Epithelial cell of esophagus (primary cell): ENCODE results near the gene SUGP2.

ENCODE experiments used
- DNase-seq: peaks from one replicate; pipeline ENCODE4 v3.0.0; 2010; ENCODE audit warnings: low read depth
- H3K4me3 ChIP-seq: 2 replicates; pipeline ENCODE4 v1.5.1; 2011; ENCODE audit warnings: mild to moderate bottlenecking, low read length, control low read depth
- CTCF ChIP-seq: IDR thresholded peaks from 2 replicates; pipeline ENCODE4 v1.5.1; 2011; ENCODE audit warnings: low read depth, mild to moderate bottlenecking, low read length, control low read depth, inconsistent platforms; ENCODE audit not compliant: insufficient read depth; ENCODE audit errors: missing control alignments

The SUGP2 gene

GRCh38 chr19:19075126-19075525, 41.8 kb upstream of the SUGP2 start:
- H3K4me3 ChIP-seq: no peak overlapping the region
- TF ChIP-seq CTCF: no peak
- DNase-seq: no peak

DNA sequence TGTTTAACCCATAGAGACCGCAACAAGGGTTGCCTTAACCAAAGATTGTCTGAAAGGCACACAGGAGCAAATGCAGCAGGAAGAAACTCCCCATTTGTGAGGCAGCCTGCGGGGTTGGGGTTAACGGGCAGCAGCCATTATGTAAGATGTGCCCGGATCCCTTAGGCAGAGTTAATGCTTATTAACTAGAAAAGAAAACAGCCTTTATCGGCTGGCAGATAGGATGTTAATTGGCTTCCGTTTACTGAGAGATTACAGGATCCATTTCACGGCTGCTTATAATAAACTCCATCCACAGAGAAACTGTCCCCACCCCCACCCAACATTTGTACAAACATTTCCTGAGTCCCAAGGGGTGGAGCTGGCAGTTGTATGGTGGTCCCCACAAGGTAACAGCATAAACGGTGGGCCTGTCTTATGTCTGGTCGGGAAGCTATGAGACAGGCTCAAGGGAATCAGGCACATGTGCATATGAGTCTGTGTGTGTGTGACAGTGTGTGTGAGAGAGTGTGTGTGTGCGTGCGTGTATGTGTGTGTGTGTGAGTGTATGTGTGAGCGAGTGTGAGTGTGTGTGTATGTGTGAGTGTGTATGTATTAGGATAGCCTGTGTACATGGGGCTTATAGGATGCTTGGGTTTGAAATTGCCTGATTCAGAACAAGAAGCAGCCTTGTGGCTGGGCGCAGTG, 41.0 kb upstream of the SUGP2 start:
- TF ChIP-seq CTCF: no peak
- DNase-seq: no peak

GRCh38 chr19:19071897-19072296, 38.6 kb upstream of the SUGP2 start:
- no peak for DNase-seq
- no peak overlapping the region for H3K4me3 ChIP-seq
- TF ChIP-seq CTCF: no peak

More for the DNA sequence above, 41.0 kb upstream of the SUGP2 start:
- H3K4me3 ChIP-seq: no peak overlapping the region

DNA sequence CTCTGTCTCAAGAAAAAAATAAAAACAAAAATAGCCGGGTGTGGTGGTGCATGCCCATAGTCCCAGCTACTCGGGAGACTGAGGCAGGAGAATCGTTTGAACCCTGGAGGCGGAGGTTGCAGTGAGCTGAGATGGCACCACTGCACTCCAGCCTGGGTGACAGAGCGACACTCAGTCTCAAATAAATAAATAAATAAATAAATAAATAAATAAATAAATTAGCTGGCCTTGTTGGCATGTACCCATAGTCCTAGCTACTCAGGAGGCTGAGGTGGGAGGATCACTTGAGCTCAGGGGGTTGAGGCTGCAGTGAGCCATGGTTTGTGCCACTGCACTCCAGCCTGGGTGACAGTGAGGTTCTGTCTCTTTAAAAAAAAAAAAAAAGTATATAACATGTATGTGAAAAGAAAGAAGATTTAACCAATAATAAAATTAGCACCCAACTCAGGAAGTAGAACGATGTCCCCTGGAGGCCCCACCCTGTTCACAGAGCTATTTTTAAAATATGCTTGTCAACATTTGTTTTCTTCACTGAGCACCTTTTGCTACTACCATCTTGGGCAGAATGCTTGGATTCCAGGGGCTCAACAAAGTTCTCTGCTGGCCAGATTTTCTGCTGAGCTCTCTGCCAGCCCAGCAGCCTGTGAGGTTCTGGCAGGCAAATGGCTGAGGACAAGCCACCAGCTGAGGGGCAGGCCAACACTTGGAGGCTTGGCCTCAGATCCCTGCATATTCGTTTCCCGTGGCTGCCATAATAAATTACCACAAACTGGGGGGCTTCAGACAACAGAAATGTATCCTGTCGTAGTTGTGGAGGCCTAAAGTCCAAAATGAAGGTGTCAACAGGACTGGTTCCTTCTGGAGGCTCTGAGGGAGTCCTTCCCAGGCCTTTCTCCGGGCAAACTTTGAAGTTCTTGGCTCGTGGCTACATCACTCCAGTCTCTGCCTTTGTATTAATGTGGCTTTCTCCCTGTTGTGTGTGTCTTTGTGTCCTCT, 35.6 kb upstream of the SUGP2 start:
- H3K4me3 ChIP-seq: no peak overlapping the region
- no peak for TF ChIP-seq CTCF
- no peak for DNase-seq

DNA sequence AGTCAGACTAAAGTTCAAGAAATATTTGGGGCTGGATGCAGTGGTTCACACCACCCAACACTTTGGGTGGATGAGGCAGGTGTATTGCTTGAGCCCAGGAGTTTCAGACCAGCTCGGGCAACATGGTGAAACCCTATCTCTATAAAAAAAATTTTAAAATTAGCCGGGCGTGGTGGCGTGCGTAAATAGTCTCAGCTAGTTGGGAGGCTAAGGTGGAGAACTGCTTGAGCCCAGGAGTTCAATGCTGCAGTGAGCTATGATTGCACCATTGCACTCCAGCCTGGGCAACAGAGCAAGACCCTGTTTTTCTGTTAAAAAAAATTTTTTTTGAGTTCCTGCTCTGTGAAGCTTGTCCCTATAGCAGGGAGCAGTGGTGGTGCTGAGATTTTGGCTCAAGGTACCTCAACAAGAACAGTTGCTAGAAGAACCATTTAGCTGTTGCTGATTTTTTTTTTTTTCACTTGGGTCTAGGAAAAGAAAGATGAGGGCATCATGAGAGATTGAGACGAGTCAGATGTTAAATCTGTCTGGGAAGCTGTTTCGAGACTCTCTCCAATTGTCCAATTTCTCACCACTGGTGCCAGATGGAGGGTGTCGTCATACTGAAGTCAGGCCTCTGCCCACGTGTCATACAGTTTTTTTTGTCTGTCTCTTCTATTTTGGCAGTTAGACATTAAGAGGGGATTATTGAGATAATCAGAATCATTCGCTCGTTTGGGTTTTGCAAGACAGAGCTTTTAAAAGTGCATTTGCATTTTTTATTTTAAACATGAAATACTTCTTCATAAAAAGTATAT, 34.2 kb upstream of the SUGP2 start:
- TF ChIP-seq CTCF: no peak
- DNase-seq: no peak
- no peak overlapping the region for H3K4me3 ChIP-seq

- DNase-seq: no peak
- peak overlapping the region; percentile 60 for H3K4me3 ChIP-seq
- TF ChIP-seq CTCF: no peak
Observed at GRCh38 chr19:19064811-19065745, 31.8 kb upstream of the SUGP2 start.
